RKO (cell line): ENCODE measurements around the gene SULT4A1.

ENCODE experiments used
- DNase-seq: peaks from one replicate; pipeline ENCODE4 v3.0.0-alpha.2; 2016; ENCODE audit warnings: low spot score

SULT4A1 gene

GRCh38 chr22:43828725-43828997, 33.7 kb downstream of the SULT4A1 start:
- DNase-seq: no peak

GRCh38 chr22:43827926-43828724, 34.2 kb downstream of the SULT4A1 start:
- no peak for DNase-seq

GRCh38 chr22:43827003-43827735, 35.1 kb downstream of the SULT4A1 start:
- no peak for DNase-seq

- peak; percentile 26 for DNase-seq
Measured at GRCh38 chr22:43826142-43827002, 35.9 kb downstream of the SULT4A1 start.

- no peak for DNase-seq
Measured at GRCh38 chr22:43825651-43826050, 36.7 kb downstream of the SULT4A1 start.

GRCh38 chr22:43824724-43825420, 37.4 kb downstream of the SULT4A1 start:
- DNase-seq: no peak

- DNase-seq: no peak
Measured at GRCh38 chr22:43823911-43824665, 38.2 kb downstream of the SULT4A1 start.

GRCh38 chr22:43823353-43823908, 38.9 kb downstream of the SULT4A1 start:
- no peak for DNase-seq

GRCh38 chr22:43821606-43822425, 40.5 kb downstream of the SULT4A1 start:
- no peak for DNase-seq

- DNase-seq: no peak
Measured at GRCh38 chr22:43820651-43821305, 41.5 kb downstream of the SULT4A1 start.

GRCh38 chr22:43819931-43820640, 42.2 kb downstream of the SULT4A1 start:
- no peak for DNase-seq

- DNase-seq: no peak
Measured at GRCh38 chr22:43819421-43819921, 42.8 kb downstream of the SULT4A1 start.

- no peak for DNase-seq
Measured at GRCh38 chr22:43818981-43819380, 43.3 kb downstream of the SULT4A1 start.

- no peak for DNase-seq
Measured at GRCh38 chr22:43817402-43817801, 44.9 kb downstream of the SULT4A1 start.

GRCh38 chr22:43814264-43814663, 48.0 kb downstream of the SULT4A1 start:
- DNase-seq: no peak

- DNase-seq: peak; percentile 16
Measured at GRCh38 chr22:43812890-43813289, 49.4 kb downstream of the SULT4A1 start.

GRCh38 chr22:43812149-43812842, 50.0 kb downstream of the SULT4A1 start, which contains the start of gene EFCAB6:
Gene EFCAB6 (minus strand): TSS chr22:43812305. CDS start chr22:43782318, 29,987 bp downstream.
- peak; percentile 94 for DNase-seq

GRCh38 chr22:43811777-43812148, 50.5 kb downstream of the SULT4A1 start:
- peak; percentile 35 for DNase-seq
